Endothelial cell of hepatic sinusoid (primary cell): ENCODE results near the gene TAS2R42.

Experiments used
- in situ Hi-C: cut with HindIII; loops from 2 replicates; pipeline ENCODE4 v1.10.0; 2017; ENCODE audit warnings: low sequenced_read_pairs

TAS2R42 gene

DNA sequence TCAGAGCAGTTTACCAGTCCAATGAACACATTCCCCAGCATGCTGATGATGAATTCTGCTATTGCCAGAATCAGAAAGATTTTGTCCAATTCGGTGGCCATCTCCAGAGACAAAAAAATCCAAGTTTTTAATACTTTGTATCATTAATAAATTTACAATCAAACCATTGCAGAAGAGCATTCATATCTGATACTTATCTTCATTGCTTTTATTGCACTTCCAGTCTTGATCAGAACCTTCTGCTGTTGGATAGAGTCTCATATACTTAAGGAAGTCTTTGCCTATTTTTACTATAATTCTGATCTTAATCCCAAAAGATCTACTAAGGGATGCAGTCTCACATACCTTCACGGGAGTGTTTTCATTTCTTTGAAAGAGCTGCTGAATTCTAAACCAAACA is at the start of gene TAS2R42:
TAS2R42 (minus strand) TSS at position 101 of the 400 bp plus-strand sequence; CDS start at position 101, 0 bp downstream.
- in situ Hi-C loops = no loop called here

DNA sequence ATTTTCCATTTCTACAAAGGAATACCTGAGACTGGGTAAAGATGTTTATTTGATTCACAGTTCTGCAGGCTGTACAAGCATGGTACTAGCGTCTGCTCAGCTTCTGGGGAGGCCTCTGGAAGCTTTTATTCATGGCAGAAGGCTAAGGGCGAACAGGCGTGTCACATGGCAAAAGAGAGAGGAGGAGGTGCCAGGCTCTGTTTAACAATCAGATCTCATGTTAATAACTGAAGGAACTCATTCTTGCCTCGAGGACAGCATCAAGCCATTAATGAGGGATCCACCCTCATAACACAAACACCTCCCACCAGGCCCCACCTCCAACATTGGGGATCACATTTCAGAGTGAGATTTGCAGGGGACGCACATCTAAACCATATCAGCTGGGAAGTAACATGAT is 46.8 kb upstream of the TAS2R42 start:
- in situ Hi-C loops = no loop called here

GRCh38 chr12:11228296-11228879 is 41.7 kb upstream of the TAS2R42 start:
- in situ Hi-C loops = no loop called here

DNA sequence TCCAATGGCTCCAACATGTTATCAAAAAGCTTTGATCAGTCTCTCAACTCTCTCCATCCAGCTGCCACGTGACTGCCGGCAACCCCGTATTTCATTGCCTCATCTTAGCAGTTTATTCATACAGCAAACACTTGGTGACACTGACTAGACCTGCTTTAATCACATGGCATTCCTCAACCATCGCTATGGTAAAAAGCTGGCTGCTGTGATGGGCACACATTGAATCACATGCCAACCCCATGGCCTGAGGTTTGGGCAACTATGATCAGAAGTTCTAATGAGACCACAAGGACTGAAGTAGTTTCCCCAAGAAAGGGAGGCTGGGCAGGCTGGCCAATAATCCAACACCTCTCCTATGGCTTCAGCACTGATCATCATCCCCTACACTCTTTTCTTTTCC is 40.6 kb upstream of the TAS2R42 start:
- in situ Hi-C loops = no loop called here

GRCh38 chr12:11209113-11209512 is 22.4 kb upstream of the TAS2R42 start:
- in situ Hi-C loops = no loop called here

- in situ Hi-C loops = no loop called here
Observed at GRCh38 chr12:11204173-11204572, 17.4 kb upstream of the TAS2R42 start.

DNA sequence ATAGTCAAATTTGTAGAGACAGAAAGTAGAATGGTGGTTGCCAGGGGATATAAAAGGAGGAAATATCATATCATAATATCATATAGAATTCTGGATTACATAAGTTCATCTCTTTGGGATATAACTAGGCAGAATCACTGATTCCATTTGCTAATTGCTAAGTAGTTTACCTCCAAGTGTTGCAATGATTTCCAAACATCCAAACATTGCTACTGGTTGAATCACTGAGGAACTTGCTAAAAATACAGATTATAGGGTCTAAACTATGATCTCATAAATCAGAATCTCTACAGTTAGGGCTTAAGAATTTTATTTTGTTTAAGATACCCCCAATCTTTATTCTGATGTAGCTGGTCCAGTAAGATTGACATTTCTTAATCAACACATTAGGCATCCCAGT is 16.1 kb upstream of the TAS2R42 start:
- in situ Hi-C loops = no loop called here

GRCh38 chr12:11183011-11183410 is 3.7 kb downstream of the TAS2R42 start:
- in situ Hi-C loops = no loop called here

GRCh38 chr12:11182529-11182928 is 4.2 kb downstream of the TAS2R42 start:
- in situ Hi-C loops = no loop called here

- in situ Hi-C loops = no loop called here
Observed at GRCh38 chr12:11178250-11178649, 8.5 kb downstream of the TAS2R42 start.

GRCh38 chr12:11174022-11174421 is 12.7 kb downstream of the TAS2R42 start:
- in situ Hi-C loops = no loop called here

DNA sequence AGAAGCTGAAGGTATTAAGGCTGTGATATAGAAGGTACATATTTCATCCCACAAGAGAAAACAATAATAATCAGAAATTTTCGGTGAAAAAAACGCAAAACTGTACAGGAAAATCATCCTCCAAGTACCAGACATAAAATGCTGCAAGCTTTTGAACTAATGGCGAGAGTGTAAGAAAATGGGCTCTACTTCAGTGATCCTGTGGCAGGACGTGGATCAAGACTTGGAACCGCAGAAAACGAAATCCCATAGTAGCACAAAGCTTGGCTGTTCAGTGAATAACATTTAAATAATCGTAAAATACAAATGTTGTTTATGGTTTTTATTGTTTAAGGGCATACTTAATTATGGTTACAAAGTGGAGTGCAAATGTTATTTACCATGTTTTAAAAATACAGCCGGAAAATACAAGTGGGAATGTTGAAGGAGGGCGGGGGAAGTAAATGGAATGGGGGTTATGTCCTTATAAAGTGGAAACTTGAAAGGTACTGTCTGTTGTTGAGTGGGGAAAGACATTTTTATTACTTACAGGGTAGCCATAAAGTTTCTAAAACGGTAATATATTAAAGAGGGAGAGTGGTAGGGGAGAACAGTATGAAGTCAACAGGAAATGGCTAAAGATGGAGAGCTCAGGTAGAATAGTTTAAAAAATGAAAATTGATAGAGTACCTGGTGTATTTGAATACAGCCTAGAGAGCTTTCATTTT is 14.6 kb downstream of the TAS2R42 start:
- in situ Hi-C loops = no loop called here

DNA sequence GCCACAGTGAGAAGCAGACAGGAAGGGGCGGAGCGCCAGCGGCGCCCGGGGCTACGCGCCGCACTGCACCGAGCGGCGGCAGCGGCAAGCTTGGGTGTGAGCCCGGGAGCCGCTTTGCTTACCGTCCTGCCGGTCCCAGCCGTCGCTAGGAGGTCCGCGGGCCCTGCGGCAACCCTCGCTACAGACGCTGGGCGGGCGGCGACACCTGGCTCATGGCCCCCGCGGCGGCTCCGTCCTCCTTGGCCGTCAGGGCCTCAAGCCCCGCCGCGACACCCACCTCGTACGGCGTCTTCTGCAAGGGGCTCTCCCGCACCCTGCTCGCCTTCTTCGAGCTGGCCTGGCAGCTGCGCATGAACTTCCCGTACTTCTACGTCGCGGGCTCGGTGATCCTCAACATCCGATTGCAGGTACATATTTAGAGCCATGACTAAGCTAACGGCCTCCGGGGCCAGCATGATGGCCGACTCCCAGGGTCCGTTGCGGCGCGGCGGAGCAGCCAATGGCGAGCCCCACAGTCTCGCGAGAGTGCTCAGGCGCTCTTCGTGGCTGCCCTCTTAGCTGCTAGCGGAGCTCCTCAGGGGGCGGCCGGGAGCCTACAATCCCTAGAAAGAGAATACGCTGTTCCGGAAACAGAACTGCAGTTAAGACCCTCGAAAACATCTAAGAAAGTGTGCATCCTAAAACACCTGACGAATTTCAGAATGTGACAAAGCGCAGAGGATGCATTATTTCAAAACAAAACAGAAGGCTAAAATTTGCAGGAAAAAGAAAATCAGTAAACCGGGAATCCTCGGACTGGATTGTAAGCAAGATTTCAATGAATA is 15.4 kb downstream of the TAS2R42 start, which contains the start of gene SMIM10L1:
SMIM10L1 (plus strand) TSS at position 50 of the 824 bp plus-strand sequence; CDS start at position 213, 163 bp downstream.
- in situ Hi-C loops = no loop called here

DNA sequence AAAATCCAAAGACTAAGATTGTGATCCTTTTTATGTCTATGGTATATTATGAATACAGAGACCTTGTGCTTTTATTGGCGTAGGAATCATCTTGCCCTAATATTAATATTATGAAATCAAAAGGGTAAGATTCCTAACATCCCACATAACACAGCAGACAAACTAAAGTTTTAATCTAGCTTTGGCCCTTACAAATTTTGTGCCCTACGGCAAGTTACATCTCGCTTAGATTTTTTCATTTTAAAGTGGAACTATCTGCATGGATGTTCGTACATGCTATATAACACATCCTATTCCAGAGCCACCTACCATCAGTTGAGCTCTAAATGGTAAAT is 16.0 kb downstream of the TAS2R42 start:
- in situ Hi-C loops = no loop called here

- in situ Hi-C loops = no loop called here
Observed at GRCh38 chr12:11166300-11166699, 20.4 kb downstream of the TAS2R42 start.

DNA sequence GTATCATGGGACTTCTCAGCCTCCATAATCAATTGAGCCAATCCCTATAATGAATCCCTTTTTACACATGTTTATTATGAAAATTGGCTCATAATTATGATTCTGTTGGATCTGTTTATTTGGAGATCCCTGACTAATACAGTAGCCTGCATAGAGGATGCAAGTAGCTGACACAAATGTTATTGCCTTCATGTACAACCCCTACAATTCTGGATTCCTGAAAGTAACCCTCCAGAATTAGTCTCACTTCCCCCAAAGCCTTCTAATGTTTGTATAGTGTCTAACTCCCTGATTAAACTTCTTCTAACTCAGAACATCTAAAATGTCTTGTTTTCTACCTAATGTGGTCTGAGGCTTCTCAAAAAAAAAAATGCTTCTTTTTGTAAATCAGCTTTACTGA is 22.4 kb downstream of the TAS2R42 start:
- in situ Hi-C loops = no loop called here

DNA sequence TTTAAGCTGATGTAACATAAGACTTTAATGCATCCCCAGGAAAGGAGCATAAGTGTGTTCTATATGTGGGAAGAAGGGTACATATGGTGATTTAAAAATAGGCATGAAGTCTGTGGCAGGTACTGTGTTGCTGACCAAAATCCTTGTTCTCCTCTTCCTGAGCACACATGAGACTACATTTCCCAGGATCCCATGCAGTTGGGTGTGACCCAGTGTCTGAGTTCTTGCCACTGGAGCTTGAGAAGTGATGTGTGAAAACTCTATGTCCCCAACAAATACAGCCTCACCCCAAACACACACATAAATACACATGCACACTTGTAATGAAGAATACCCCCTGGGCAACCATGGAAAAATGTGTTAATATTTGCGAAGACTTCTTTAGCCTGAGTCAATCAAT is 24.2 kb downstream of the TAS2R42 start:
- in situ Hi-C loops = no loop called here

DNA sequence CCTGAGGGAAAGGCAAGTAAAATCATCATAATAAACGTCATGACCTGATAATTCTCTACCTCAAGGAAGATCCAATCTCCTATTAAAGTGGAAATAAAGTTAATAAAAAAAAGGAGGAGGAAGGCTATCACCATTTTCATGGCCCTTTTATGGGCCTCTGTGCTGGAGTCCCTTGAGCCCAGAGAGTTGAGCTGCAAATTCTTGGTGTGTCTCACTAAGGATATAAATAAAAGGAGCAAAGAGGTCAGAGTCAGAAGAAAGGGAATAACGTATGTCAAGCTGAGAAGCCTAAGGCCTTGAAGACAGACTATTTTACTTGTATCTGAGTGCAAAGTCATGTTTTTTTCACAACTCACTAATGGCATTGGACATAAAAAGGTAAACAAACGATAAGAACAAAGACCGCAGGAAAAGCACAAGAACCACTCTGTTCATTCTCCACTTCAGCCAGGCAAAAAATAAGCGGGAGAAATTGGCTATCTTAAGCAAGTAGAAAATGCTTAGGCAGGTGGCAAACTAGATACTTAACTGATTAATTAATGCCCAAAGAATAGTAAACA is 27.8 kb downstream of the TAS2R42 start:
- in situ Hi-C loops = no loop called here

- in situ Hi-C loops = no loop called here
Observed at GRCh38 chr12:11154400-11154925, 32.3 kb downstream of the TAS2R42 start.

DNA sequence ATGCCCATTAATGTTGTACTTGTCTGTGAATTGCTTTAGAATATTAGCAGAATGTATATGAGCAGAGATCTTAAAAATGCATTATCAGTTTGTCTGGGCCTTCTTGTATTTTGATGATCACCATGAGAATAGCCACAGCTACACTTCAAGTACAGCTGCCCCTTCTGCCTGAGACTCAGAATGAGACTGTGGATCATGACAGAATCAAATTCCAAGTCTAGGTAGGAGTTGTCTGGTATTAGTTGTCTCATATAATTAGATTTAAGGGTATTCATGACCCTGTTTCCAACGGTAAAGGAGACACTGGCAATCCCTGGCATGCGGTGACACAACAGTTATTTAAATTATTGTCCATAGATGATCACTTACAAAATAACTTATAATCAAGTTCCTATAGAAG is 34.0 kb downstream of the TAS2R42 start:
- in situ Hi-C loops = no loop called here

GRCh38 chr12:11150832-11151231 is 35.9 kb downstream of the TAS2R42 start:
- in situ Hi-C loops = no loop called here
